Smooth muscle cell (in vitro differentiated cells): Measurements from ENCODE around the gene MYRF. TPM values are rescaled to one million over a fixed set of nuclear protein-coding genes. Genes with fewer than 3 reads are reported as not detected.

Experiments
- DNase-seq: peaks from one replicate; lab custom pipeline; 2025; ENCODE audit not compliant: unreplicated experiment; lab: John Stamatoyannopoulos, UW
- H2AFZ ChIP-seq: fragments of 200-600 bp; sonication (generic); 2 replicates; pipeline ENCODE4 v1.6.0; 2016; ENCODE audit warnings: antibody characterized with exemption, low read depth, mild to moderate bottlenecking
- H3F3A ChIP-seq: fragments of 200-600 bp; sonication (generic); 2 replicates; pipeline ENCODE4 v1.6.0; 2017; ENCODE audit warnings: antibody characterized with exemption, low read depth
- H3K27ac ChIP-seq: fragments of 200-600 bp; sonication (generic); 2 replicates; pipeline ENCODE4 v1.5.1; 2016; ENCODE audit warnings: low read depth, mild to moderate bottlenecking
- H3K27me3 ChIP-seq: fragments of 200-600 bp; sonication (generic); 2 replicates; pipeline ENCODE4 v1.6.1; 2016; ENCODE audit warnings: low read depth, mild to moderate bottlenecking
- H3K36me3 ChIP-seq: fragments of 200-600 bp; sonication (generic); 2 replicates; pipeline ENCODE4 v1.5.1; 2016; ENCODE audit warnings: low read depth
- H3K4me1 ChIP-seq: fragments of 200-600 bp; sonication (generic); 2 replicates; pipeline ENCODE4 v1.5.1; 2016; ENCODE audit warnings: low read depth
- H3K4me2 ChIP-seq: fragments of 200-600 bp; sonication (generic); 2 replicates; pipeline ENCODE4 v1.6.0; 2016; ENCODE audit warnings: mild to moderate bottlenecking
- H3K4me3 ChIP-seq: fragments of 200-600 bp; sonication (generic); 2 replicates; pipeline ENCODE4 v1.5.1; 2016; ENCODE audit warnings: mild to moderate bottlenecking
- H3K79me2 ChIP-seq: fragments of 200-600 bp; sonication (generic); 2 replicates; pipeline ENCODE4 v1.6.0; 2016; ENCODE audit warnings: low read depth, mild to moderate bottlenecking
- H3K9ac ChIP-seq: fragments of 200-600 bp; sonication (generic); 2 replicates; pipeline ENCODE4 v1.6.0; 2016; ENCODE audit warnings: low read depth
- H3K9me3 ChIP-seq: fragments of 200-600 bp; sonication (generic); replicated peaks from 2 replicates; pipeline ENCODE4 v1.5.1; 2016; ENCODE audit warnings: low read depth
- H4K20me1 ChIP-seq: fragments of 200-600 bp; sonication (generic); 2 replicates; pipeline ENCODE4 v1.6.0; 2016; ENCODE audit warnings: low read depth
- WGBS: methylation state at CpG from one replicate; pipeline ENCODE4 v1.1.7; 2016; ENCODE audit warnings: low lambda C conversion rate; 5-methylcytosine and 5-hydroxymethylcytosine counted together
- polyA plus RNA-seq: library from polyadenylated mRNA; unstranded; fragments of >200 nt; fragmentation: Nextera tagmentation; extraction: Ambion mirVana; gene quantifications from 2 replicates; pipeline ENCODE4 v1.2.1, GENCODE V29; 2016
- total RNA-seq: library from RNA; depleted of rRNA; stranded (reverse); fragments of >200 nt; gene quantifications from 2 replicates; pipeline ENCODE4 v1.2.3, GENCODE V29; 2014
- TF ChIP-seq, protein P1 (sequence below): fragments of 200-600 bp; sonication (generic); IDR thresholded peaks from 2 replicates; pipeline ENCODE4 v1.5.1; 2017; ENCODE audit warnings: borderline replicate concordance, mild to moderate bottlenecking, antibody characterized with exemption; ENCODE audit not compliant: insufficient read depth, poor library complexity, severe bottlenecking

The MYRF gene
- 11.1 and 12.2 TPM in 2 replicates for total RNA-seq
- polyA plus RNA-seq, result 13.7 and 19.0 TPM in 2 replicates

DNA sequence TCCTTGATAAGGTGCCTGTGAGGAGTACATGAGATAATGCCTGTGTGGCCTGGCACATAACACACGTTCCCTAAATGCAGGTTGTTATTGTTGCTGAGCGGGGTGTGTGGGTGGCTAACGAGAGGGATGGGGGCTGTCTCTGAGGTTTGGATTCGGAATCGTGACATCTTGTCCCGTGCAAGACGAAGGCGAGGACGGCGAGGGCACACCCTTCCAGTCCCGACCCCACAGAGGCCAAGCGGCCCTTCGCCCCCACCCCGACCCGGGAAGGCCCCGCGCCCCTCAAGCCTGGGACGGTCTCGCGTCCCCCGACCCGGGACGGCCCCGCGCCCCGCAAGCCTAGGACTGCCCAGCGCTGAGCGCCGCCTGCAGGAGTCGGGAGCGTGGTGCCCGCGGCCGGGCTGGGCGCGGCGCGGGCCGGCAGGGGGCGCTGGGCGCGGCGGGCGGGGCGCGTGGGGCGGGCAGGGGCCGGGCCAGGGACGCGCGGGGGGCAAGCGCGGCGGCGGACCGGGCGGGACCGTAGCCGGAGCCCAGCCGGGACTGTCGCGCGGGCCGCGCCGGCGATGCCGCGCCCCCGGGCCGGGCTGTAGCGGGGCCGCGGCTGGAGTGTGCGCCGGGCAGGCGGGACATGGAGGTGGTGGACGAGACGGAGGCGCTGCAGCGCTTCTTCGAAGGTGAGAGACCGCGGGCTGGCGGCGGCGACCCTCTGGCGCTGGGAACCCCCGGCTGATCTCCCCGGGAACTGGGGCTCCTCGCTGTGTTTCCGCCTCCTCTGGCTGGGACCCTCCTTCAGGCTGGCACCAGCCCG lies at the start of gene MYRF:
Gene MYRF (plus strand): TSS at position 520 of the 808 bp plus-strand sequence. CDS start 109 bp downstream, at position 629.
- H3K27me3 ChIP-seq, result no peaks in the 10 kb centered on the region
- H2AFZ ChIP-seq, result peak within 1 kb of the TSS; percentile 66
- peaks cover 40% of the 10 kb centered on the region for H3K4me1 ChIP-seq
- H3K27ac ChIP-seq, result peak within 1 kb of the TSS; percentile 60
- peak; percentile 42 for DNase-seq
- peaks cover 43% of the 10 kb centered on the region for H3K79me2 ChIP-seq
- no peaks in the 10 kb centered on the region for H3K36me3 ChIP-seq
- peak within 1 kb of the TSS; percentile 79 for H3K4me3 ChIP-seq
- TF ChIP-seq, protein P1, sequence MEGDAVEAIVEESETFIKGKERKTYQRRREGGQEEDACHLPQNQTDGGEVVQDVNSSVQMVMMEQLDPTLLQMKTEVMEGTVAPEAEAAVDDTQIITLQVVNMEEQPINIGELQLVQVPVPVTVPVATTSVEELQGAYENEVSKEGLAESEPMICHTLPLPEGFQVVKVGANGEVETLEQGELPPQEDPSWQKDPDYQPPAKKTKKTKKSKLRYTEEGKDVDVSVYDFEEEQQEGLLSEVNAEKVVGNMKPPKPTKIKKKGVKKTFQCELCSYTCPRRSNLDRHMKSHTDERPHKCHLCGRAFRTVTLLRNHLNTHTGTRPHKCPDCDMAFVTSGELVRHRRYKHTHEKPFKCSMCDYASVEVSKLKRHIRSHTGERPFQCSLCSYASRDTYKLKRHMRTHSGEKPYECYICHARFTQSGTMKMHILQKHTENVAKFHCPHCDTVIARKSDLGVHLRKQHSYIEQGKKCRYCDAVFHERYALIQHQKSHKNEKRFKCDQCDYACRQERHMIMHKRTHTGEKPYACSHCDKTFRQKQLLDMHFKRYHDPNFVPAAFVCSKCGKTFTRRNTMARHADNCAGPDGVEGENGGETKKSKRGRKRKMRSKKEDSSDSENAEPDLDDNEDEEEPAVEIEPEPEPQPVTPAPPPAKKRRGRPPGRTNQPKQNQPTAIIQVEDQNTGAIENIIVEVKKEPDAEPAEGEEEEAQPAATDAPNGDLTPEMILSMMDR, result peak; percentile 44
- H3K9ac ChIP-seq, result peak within 1 kb of the TSS; percentile 56
- whole genome bisulfite sequencing, result 7% methylated on average over 45 of the region's 93 CpGs
- no peaks in the 10 kb centered on the region for H3K9me3 ChIP-seq
- H3K4me2 ChIP-seq, result peak within 1 kb of the TSS; percentile 89
- peaks cover 8% of the 10 kb centered on the region for H3F3A ChIP-seq
- H4K20me1 ChIP-seq, result no peaks in the 10 kb centered on the region

DNA sequence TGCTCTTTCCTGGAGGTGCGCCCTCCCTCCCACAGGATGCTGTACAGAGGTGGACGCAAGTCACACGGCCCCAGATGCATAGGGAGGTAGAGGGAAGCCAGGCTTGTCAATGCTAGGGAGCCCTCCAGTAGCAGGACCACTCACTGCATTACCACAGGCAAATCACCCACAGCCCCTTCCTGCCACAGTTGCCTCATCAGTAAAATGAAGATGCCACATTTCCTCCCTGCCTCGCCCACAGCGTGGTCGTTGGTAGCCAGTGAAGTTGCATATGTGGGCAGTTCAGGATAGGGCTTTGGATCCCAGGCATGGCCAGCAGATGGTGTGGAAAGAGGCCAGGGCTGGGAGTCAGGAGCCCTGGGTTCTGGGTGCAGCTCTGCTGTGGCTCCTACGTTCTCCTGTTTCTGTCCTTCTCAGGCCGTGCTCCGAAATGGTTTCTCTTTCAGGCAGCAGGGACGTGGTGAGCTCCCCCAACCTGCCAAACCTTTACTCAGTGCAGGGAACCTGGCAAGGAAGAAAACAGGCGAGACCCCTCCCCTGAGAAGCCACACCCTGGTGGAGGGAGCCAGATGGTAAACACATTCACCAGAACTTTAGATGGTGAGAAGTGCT lies 49.6 kb upstream of the MYRF start:
- no peaks in the 10 kb centered on the region for H3F3A ChIP-seq
- H2AFZ ChIP-seq, result no peak overlapping the region
- no peak overlapping the region for H3K27ac ChIP-seq

DNA sequence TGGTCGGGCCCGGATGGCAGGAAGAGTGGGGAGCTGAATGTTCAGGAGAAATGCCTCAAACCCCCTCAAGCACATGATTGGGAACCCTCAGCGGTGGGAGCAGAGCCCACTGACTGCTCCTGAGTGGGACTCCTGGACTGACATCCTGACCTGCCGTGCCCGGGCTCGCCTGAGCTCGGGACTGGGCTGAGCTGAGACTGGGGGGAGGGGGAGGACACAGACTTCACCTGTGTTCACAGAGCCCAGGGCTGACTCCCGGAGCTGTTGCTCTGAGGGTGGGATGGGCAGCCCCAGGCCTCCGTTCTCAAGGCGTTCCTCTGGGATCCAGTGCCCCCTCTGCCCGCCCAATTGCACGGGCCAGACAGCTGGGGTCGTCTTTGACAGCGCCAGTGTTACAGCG lies 47.6 kb upstream of the MYRF start:
- Histone ChIP-seq H3K27ac (no peak overlapping the region), H3K4me3 (no peak overlapping the region), H3K4me1 (no peaks in the 10 kb centered on the region), H3K79me2 (no peaks in the 10 kb centered on the region), H4K20me1 (peaks cover 11% of the 10 kb centered on the region), H3K27me3 (no peaks in the 10 kb centered on the region), H3K9ac (no peak overlapping the region), H3K4me2 (no peak overlapping the region), H3F3A (no peaks in the 10 kb centered on the region), H3K9me3 (no peaks in the 10 kb centered on the region), H2AFZ (no peak overlapping the region), H3K36me3 (no peaks in the 10 kb centered on the region)
- WGBS, result 93% methylated on average over 13 of the region's 15 CpGs
- TF ChIP-seq, protein P1, result no peak
- DNase-seq, result no peak

More for the DNA sequence above, 49.6 kb upstream of the MYRF start:
- Histone ChIP-seq H3K9me3 (no peaks in the 10 kb centered on the region), H3K36me3 (no peaks in the 10 kb centered on the region), H3K27me3 (no peaks in the 10 kb centered on the region), H4K20me1 (peaks cover 14% of the 10 kb centered on the region), H3K4me1 (no peaks in the 10 kb centered on the region), H3K79me2 (no peaks in the 10 kb centered on the region), H3K4me2 (no peak overlapping the region), H3K9ac (no peak overlapping the region), H3K4me3 (no peak overlapping the region)
- WGBS, result 92% methylated on average over 11 of the region's 11 CpGs
- TF ChIP-seq, protein P1, result no peak
- DNase-seq, result no peak
